Small intestine (tissue), 7 donors: ENCODE data around the gene HIF3A. TPM values are rescaled to one million over a fixed set of nuclear protein-coding genes. Genes with fewer than 3 reads are reported as not detected.
"Not testable (repeated sequence)": the region's sequence is repeated elsewhere in the genome, so short reads cannot be mapped to it uniquely, and the experiment has no call there.

Experiments
- DNase-seq, 2 donors: peaks; one replicate each; pipeline versions ENCODE4 v3.0.0 to v3.0.0-alpha.2; 2013
- FAIRE-seq: peaks from 2 replicates; lab custom pipeline; 2012; peaks lifted over from hg19 to GRCh38; lab: Jason Lieb, UNC
- H3K27ac ChIP-seq, 3 donors: one replicate each; pipeline ENCODE4 v1.5.1; 2013; ENCODE audit warnings: low read length in 2 of 3, mild to moderate bottlenecking in 2 of 3, control low read depth in 1 of 3, inconsistent platforms in 1 of 3, low read depth in 1 of 3, moderate library complexity in 1 of 3
- H3K27me3 ChIP-seq, 3 donors: one replicate each; pipeline ENCODE4 v1.6.1; 2013; ENCODE audit warnings: low read length in 3 of 3, inconsistent platforms in 1 of 3; ENCODE audit not compliant: control insufficient read depth in 3 of 3, insufficient read depth in 3 of 3
- H3K36me3 ChIP-seq, 3 donors: one replicate each; pipeline ENCODE4 v1.6.1; 2013; ENCODE audit warnings: low read length in 3 of 3, inconsistent platforms in 1 of 3, low read depth in 1 of 3, mild to moderate bottlenecking in 1 of 3, moderate library complexity in 1 of 3; ENCODE audit not compliant: control insufficient read depth in 3 of 3, insufficient read depth in 2 of 3
- H3K4me1 ChIP-seq, 3 donors: one replicate each; pipeline ENCODE4 v1.6.1; 2013; ENCODE audit warnings: low read length in 2 of 3, inconsistent platforms in 1 of 3, low read depth in 1 of 3, mild to moderate bottlenecking in 1 of 3, moderate library complexity in 1 of 3; ENCODE audit not compliant: control insufficient read depth in 3 of 3, insufficient read depth in 2 of 3
- H3K4me3 ChIP-seq, 3 donors: one replicate each; pipeline ENCODE4 v1.5.1; 2013; ENCODE audit warnings: low read length in 3 of 3, control low read depth in 1 of 3, inconsistent platforms in 1 of 3, low read depth in 1 of 3, mild to moderate bottlenecking in 1 of 3, moderate library complexity in 1 of 3
- H3K9me3 ChIP-seq, 2 donors: one replicate each; pipeline ENCODE4 v1.6.1; 2013; ENCODE audit warnings: low read depth in 1 of 2, low read length in 1 of 2; ENCODE audit not compliant: control insufficient read depth in 2 of 2, insufficient read depth in 1 of 2
- WGBS, 3 donors: extraction: QIAGEN DNeasy Blood & Tissue Kit; methylation state at CpG; one replicate each; pipeline ENCODE4 v1.1.7; 2013; 5-methylcytosine and 5-hydroxymethylcytosine counted together
- polyA plus RNA-seq, 4 donors: library from polyadenylated mRNA; stranded (reverse) in 3 of 4; unstranded in 1 of 4; fragments of 200-250 nt in 3 of 4; fragments of 120-200 nt in 1 of 4; gene quantifications; one replicate each; pipeline versions ENCODE4 v1.2.1 to v1.2.3, GENCODE V29; 2013
- donor health status: healthy with polysubstance abuse.
- donor health status: control.
- donor health status: control.
- donor health status: Bipolar disorder and iron deficiency.
- donor health status: healthy.

The HIF3A gene
- polyA plus RNA-seq, 4 donors: 0.89 to 159 (median 16.0) TPM

- FAIRE-seq: no peak
- Histone ChIP-seq H3K27ac (no peak overlapping the region), H3K4me3 (no peak overlapping the region), H3K9me3 (no peaks in the 10 kb centered on the region), H3K36me3 (peaks cover 0 to 94% (median 0%) of the 10 kb centered on the region in 3 donors), H3K4me1 (peaks cover 0 to 13% (median 0%) of the 10 kb centered on the region in 3 donors), H3K27me3 (no peaks in the 10 kb centered on the region)
- DNase-seq: no peak
- 85 to 93% (median 91%) methylated on average over 15 of the region's 15 CpGs for WGBS, 3 donors
Observed at GRCh38 chr19:46308510-46308909, 11.7 kb downstream of the HIF3A start.

- no peak overlapping the region for H3K27ac ChIP-seq
- no peaks in the 10 kb centered on the region for H3K9me3 ChIP-seq
- H3K27me3 ChIP-seq: no peaks in the 10 kb centered on the region
- no peak overlapping the region for H3K4me3 ChIP-seq
- peaks cover 0 to 92% (median 0%) of the 10 kb centered on the region in 3 donors for H3K36me3 ChIP-seq
- no peak for DNase-seq
- WGBS, 3 donors: 83 to 87% (median 83%) methylated on average over 9 to 10 of the region's 10 CpGs
- peaks cover 0 to 9% (median 0%) of the 10 kb centered on the region in 3 donors for H3K4me1 ChIP-seq
- no peak for FAIRE-seq
Observed at GRCh38 chr19:46309056-46309455, 12.2 kb downstream of the HIF3A start.

GRCh38 chr19:46311444-46311843 lies 14.6 kb downstream of the HIF3A start:
- no peak for FAIRE-seq
- no peak for DNase-seq
- Histone ChIP-seq H3K27ac (no peak overlapping the region), H3K36me3 (peaks cover 0 to 88% (median 0%) of the 10 kb centered on the region in 3 donors), H3K9me3 (no peaks in the 10 kb centered on the region), H3K4me1 (no peaks in the 10 kb centered on the region), H3K4me3 (no peak overlapping the region), H3K27me3 (no peaks in the 10 kb centered on the region)
- WGBS, 3 donors: 84 to 86% (median 85%) methylated on average over 5 of the region's 5 CpGs

- 74 to 77% (median 74%) methylated on average over 13 to 14 of the region's 14 CpGs for WGBS, 3 donors
- not testable (repeated sequence) for FAIRE-seq, DNase-seq, H3K4me1 ChIP-seq, H3K27ac ChIP-seq, H3K9me3 ChIP-seq, H3K4me3 ChIP-seq, H3K27me3 ChIP-seq
- H3K36me3 ChIP-seq: peaks cover 0 to 89% (median 0%) of the 10 kb centered on the region in 3 donors
Observed at GRCh38 chr19:46313540-46314469, 17.0 kb downstream of the HIF3A start.

- FAIRE-seq: no peak
- WGBS, 3 donors: 51 to 76% (median 55%) methylated on average over 2 of the region's 2 CpGs
- Histone ChIP-seq H3K4me3 (no peak overlapping the region), H3K4me1 (no peaks in the 10 kb centered on the region), H3K27ac (no peak overlapping the region), H3K36me3 (peaks cover 0 to 87% (median 0%) of the 10 kb centered on the region in 3 donors), H3K27me3 (no peaks in the 10 kb centered on the region), H3K9me3 (no peaks in the 10 kb centered on the region)
- DNase-seq: no peak
Observed at GRCh38 chr19:46317339-46317738, 20.5 kb downstream of the HIF3A start.

GRCh38 chr19:46319613-46320012 lies 22.8 kb downstream of the HIF3A start:
- Histone ChIP-seq H3K9me3 (peaks cover 0 to 13% of the 10 kb centered on the region in 2 donors), H3K27me3 (no peaks in the 10 kb centered on the region), H3K36me3 (peaks cover 0 to 93% (median 0%) of the 10 kb centered on the region in 3 donors), H3K4me1 (no peaks in the 10 kb centered on the region), H3K4me3 (no peak overlapping the region), H3K27ac (no peak overlapping the region)
- DNase-seq (no peak), FAIRE-seq (no peak)
- 81 to 94% (median 90%) methylated on average over 6 of the region's 6 CpGs for WGBS, 3 donors

- no peak for DNase-seq
- no peak for FAIRE-seq
- H3K27ac ChIP-seq: no peak overlapping the region
- H3K27me3 ChIP-seq: no peaks in the 10 kb centered on the region
- H3K4me1 ChIP-seq: no peaks in the 10 kb centered on the region
- H3K36me3 ChIP-seq: peaks cover 0 to 93% (median 0%) of the 10 kb centered on the region in 3 donors
- peaks cover 0 to 20% of the 10 kb centered on the region in 2 donors for H3K9me3 ChIP-seq
- WGBS, 3 donors: 87 to 95% (median 93%) methylated on average over 5 of the region's 5 CpGs
- H3K4me3 ChIP-seq: no peak overlapping the region
Observed at GRCh38 chr19:46320559-46320958, 23.7 kb downstream of the HIF3A start.

- FAIRE-seq (no peak), DNase-seq (no peak)
- Histone ChIP-seq H3K4me1 (no peaks in the 10 kb centered on the region), H3K27ac (no peak overlapping the region), H3K4me3 (no peak overlapping the region), H3K36me3 (peaks cover 0 to 87% (median 0%) of the 10 kb centered on the region in 3 donors), H3K9me3 (peaks cover 0 to 29% of the 10 kb centered on the region in 2 donors), H3K27me3 (no peaks in the 10 kb centered on the region)
- WGBS, 3 donors: 91 to 94% (median 93%) methylated on average over 12 of the region's 12 CpGs
Observed at GRCh38 chr19:46321653-46322052, 24.8 kb downstream of the HIF3A start.
